GM12878 (cell line): ENCODE results near the gene FANCD2OS. TPM values are rescaled to one million over a fixed set of nuclear protein-coding genes. Genes with fewer than 3 reads are reported as not detected.

Source experiments
- ATAC-seq: fragments of 200-7000 bp; cut with Tn5 transposase; 3 replicates; pipeline ENCODE4 v1.9.1; 2020; ENCODE audit warnings: mild to moderate bottlenecking, moderate library complexity
- BruUV-seq: library from RNA; stranded (reverse); fragments of 400-500 nt; replicated peaks from 2 replicates; lab custom pipeline; 2021; lab: Mats Ljungman, UMichigan
- CTCF ChIA-PET: fragments of 300-600 bp; sonication (Branson Sonifier 250); formaldehyde crosslinking; extraction: SDS; loops from one replicate; lab custom pipeline; 2021; ENCODE audit warnings: inconsistent platforms; lab: Yijun Ruan, JAX
- POLR2A ChIA-PET: fragments of 350-600 bp; formaldehyde crosslinking; extraction: SDS; loops from one replicate; lab custom pipeline; 2021; ENCODE audit warnings: inconsistent platforms; lab: Charles Lee
- RAD21 ChIA-PET: fragments of 300-600 bp; sonication (Branson Sonifier 250); formaldehyde crosslinking; loops from one replicate; lab custom pipeline; 2023; ENCODE audit warnings: antibody characterized with exemption; ENCODE audit not compliant: unreplicated experiment; lab: Charles Lee
- SMC1A ChIA-PET: fragments of 300-600 bp; sonication (Branson Sonifier 250); formaldehyde crosslinking; loops from one replicate; lab custom pipeline; 2023; ENCODE audit not compliant: unreplicated experiment, uncharacterized antibody; lab: Charles Lee
- DNase-seq: peaks from one replicate; pipeline ENCODE4 v3.0.0-alpha.2; 2011; ENCODE audit warnings: low read depth, low spot score
- FAIRE-seq: peaks from 3 replicates; lab custom pipeline; 2011; peaks lifted over from hg19 to GRCh38; lab: Jason Lieb, UNC
- H2AFZ ChIP-seq: 2 replicates; pipeline ENCODE4 v1.6.0; 2011; ENCODE audit warnings: low read depth, low read length, control low read depth; ENCODE audit not compliant: control insufficient read depth
- H3K27ac ChIP-seq: 2 replicates; pipeline ENCODE4 v1.5.1; 2011; ENCODE audit warnings: control low read depth; ENCODE audit not compliant: control insufficient read depth, insufficient read depth
- H3K27me3 ChIP-seq, 2 experiments: replicated peaks in 1 of 2; 2 replicates each; pipeline versions ENCODE4 v1.6.0 to v1.6.1; 2011; ENCODE audit warnings: low read length in 1 of 2; ENCODE audit not compliant: control insufficient read depth in 2 of 2, insufficient read depth in 2 of 2
- H3K36me3 ChIP-seq, 2 experiments: 2 replicates each; pipeline ENCODE4 v1.5.1; 2011; ENCODE audit warnings: low read length in 1 of 2; ENCODE audit not compliant: control insufficient read depth in 2 of 2, insufficient read depth in 2 of 2
- H3K4me1 ChIP-seq: 2 replicates; pipeline ENCODE4 v1.6.1; 2011; ENCODE audit warnings: mild to moderate bottlenecking, low read length, moderate library complexity, mixed read lengths; ENCODE audit not compliant: control insufficient read depth, insufficient read depth
- H3K4me2 ChIP-seq: 2 replicates; pipeline ENCODE4 v1.6.0; 2011; ENCODE audit warnings: control low read depth; ENCODE audit not compliant: control insufficient read depth, insufficient read depth
- H3K4me3 ChIP-seq: fragments of 200-600 bp; sonication (generic); 2 replicates; pipeline ENCODE4 v1.5.1; 2016
- H3K79me2 ChIP-seq: 2 replicates; pipeline ENCODE4 v1.6.0; 2011; ENCODE audit warnings: low read length; ENCODE audit not compliant: control insufficient read depth, insufficient read depth
- H3K9ac ChIP-seq: 2 replicates; pipeline ENCODE4 v1.8.0; 2011; ENCODE audit warnings: low read length, control low read depth, mixed read lengths; ENCODE audit not compliant: control insufficient read depth, insufficient read depth
- H3K9me3 ChIP-seq: replicated peaks from 3 replicates; pipeline ENCODE4 v1.5.1; 2011; ENCODE audit warnings: mild to moderate bottlenecking, low read length; ENCODE audit not compliant: control insufficient read depth, insufficient read depth
- H4K20me1 ChIP-seq: 2 replicates; pipeline ENCODE4 v1.6.0; 2011; ENCODE audit not compliant: control insufficient read depth, insufficient read depth
- CHD2 ChIP-seq: IDR thresholded peaks from 2 replicates; pipeline ENCODE4 v1.6.1; 2011; ENCODE audit warnings: low read depth, low read length, improper control_type of control experiment, borderline replicate concordance
- FOXM1 ChIP-seq: IDR thresholded peaks from 2 replicates; pipeline ENCODE4 v1.6.1; 2012; ENCODE audit warnings: low read depth, mild to moderate bottlenecking, inconsistent platforms, low read length, moderate library complexity
- IKZF1 ChIP-seq: fragments of 450-650 bp; conservative IDR thresholded peaks from 2 replicates; pipeline ENCODE4 v1.6.1; 2017; ENCODE audit warnings: antibody characterized with exemption, mild to moderate bottlenecking
- KDM1A ChIP-seq: fragments of 200-600 bp; sonication (generic); IDR thresholded peaks from 2 replicates; pipeline ENCODE4 v1.6.1; 2016; ENCODE audit warnings: borderline replicate concordance
- POLR2AphosphoS5 ChIP-seq: IDR thresholded peaks from 2 replicates; pipeline ENCODE4 v1.6.1; 2011; ENCODE audit warnings: mild to moderate bottlenecking, low read length, inconsistent platforms
- SRF ChIP-seq, 2 experiments: IDR thresholded peaks; 2 replicates each; pipeline ENCODE4 v1.6.1; 2011; ENCODE audit warnings: low read depth in 2 of 2, low read length in 2 of 2, mild to moderate bottlenecking in 1 of 2, moderate library complexity in 1 of 2
- SUZ12 ChIP-seq: fragments of 200-600 bp; sonication (generic); IDR thresholded peaks from one replicate; pipeline ENCODE4 v1.6.1; 2018; ENCODE audit warnings: antibody characterized with exemption, mild to moderate bottlenecking; ENCODE audit not compliant: unreplicated experiment
- ZNF217 ChIP-seq: fragments of 450-650 bp; IDR thresholded peaks from 2 replicates; pipeline ENCODE4 v1.6.1; 2017; ENCODE audit warnings: antibody characterized with exemption, mild to moderate bottlenecking
- WGBS: methylation state at CpG from one replicate; pipeline ENCODE4 v1.1.6; 2016; ENCODE audit warnings: low lambda C conversion rate; ENCODE audit not compliant: insufficient replicate concordance, insufficient coverage; ENCODE audit errors: missing lambda C conversion rate; 5-methylcytosine and 5-hydroxymethylcytosine counted together
- in situ Hi-C: fragments of 300-500 bp; cut with MboI; formaldehyde crosslinking; loops from 9 replicates; pipeline ENCODE4 v1.14.3; 2018; ENCODE audit warnings: mixed read lengths
- intact Hi-C: fragments of 100-400 bp; cut with micrococcal nuclease; formaldehyde crosslinking; loops from one replicate; pipeline ENCODE4 v1.14.2; 2022; ENCODE audit not compliant: unreplicated experiment
- polyA plus RNA-seq, 11 experiments: library from polyadenylated mRNA; depleted of rRNA in 4 of 11; unstranded in 6 of 11; stranded (reverse) in 5 of 11; fragments of >200 nt; fragmentation: Nextera tagmentation in 4 of 11; fragmentation: Illumina TruSeq in 1 of 11; extraction: Ambion mirVana in 4 of 11; extraction: Trizol in 1 of 11; gene quantifications; 1 replicate in 1 of 11; 2 replicates in 10 of 11; pipeline versions ENCODE4 v1.2.1 to v1.2.3, GENCODE V29; 2011 to 2016; ENCODE audit warnings: inconsistent platforms in 2 of 11, missing spikeins in 2 of 11, low read depth in 1 of 11
- total RNA-seq, 4 experiments: library from RNA; depleted of rRNA in 3 of 4; stranded (reverse); fragments of >200 nt in 3 of 4; fragmentation: Illumina TruSeq in 1 of 4; extraction: Trizol in 1 of 4; gene quantifications; 2 replicates each; pipeline versions ENCODE4 v1.2.1 to v1.2.3, GENCODE V29; 2013 to 2021
- TF ChIP-seq, protein P1 (sequence below): IDR thresholded peaks from 2 replicates; pipeline ENCODE4 v1.6.1; 2011; ENCODE audit warnings: low read depth, low read length, improper control_type of control experiment, borderline replicate concordance
- TF ChIP-seq, protein P2 (sequence below): fragments of 450-650 bp; IDR thresholded peaks from 2 replicates; pipeline ENCODE4 v1.6.1; 2016; ENCODE audit warnings: mild to moderate bottlenecking
- TF ChIP-seq, protein P3 (sequence below): IDR thresholded peaks from 2 replicates; pipeline ENCODE4 v1.6.1; 2012; ENCODE audit warnings: low read depth, low read length, improper control_type of control experiment
- TF ChIP-seq, protein P4 (sequence below): fragments of 450-650 bp; formaldehyde crosslinking; IDR thresholded peaks from 2 replicates; pipeline ENCODE4 v1.4.0; 2022; ENCODE audit warnings: mild to moderate bottlenecking, moderate library complexity

Gene FANCD2OS
- total and polyA plus RNA-seq, 10 of the 15 experiments (the other 5 are each of a cell fraction or from before 2014, with no cell fraction given): 0.38 to 0.42 TPM; not detected in 8

DNA sequence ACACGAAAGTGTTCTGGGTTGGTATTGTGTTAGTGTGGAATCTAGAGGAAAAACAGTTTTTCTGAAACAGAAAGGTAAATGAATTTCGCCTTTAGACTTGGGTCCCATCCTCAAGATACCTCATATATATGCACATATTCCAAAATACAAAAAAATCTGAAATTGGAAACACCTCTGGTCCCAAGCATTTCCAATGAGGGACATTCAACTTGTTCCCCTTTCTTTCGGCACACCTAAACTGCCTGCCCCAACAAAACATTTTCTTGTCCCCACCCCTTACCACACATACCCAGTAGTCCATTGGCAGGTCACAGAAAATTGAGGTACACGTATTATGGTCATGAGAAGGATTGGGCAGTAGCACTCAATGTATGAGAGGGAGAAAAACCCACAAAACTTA is 47.6 kb upstream of the FANCD2OS start:
- no peak for ATAC-seq
- DNase-seq: no peak
- ChIA-PET CTCF (no interaction called here), RAD21 (interaction anchor here (0.6 kb wide), 1 partner anchor 266 kb away, joined by 4 read pairs; no protein-coding TSS in a partner anchor), POLR2A (interaction anchor here (0.6 kb wide), 1 partner anchor 16 kb away, joined by 3 read pairs; no protein-coding TSS in a partner anchor), SMC1A (no interaction called here)
- in situ Hi-C loops: no loop called here
- Histone ChIP-seq H3K4me3 (no peak overlapping the region), H3K4me1 (no peaks in the 10 kb centered on the region), H3K79me2 (no peaks in the 10 kb centered on the region), H2AFZ (no peak overlapping the region), H3K36me3 (peaks cover 0 to 8% of the 10 kb centered on the region in 2 experiments; a peak in 3 of 4 replicates), H3K4me2 (no peak overlapping the region), H4K20me1 (no peaks in the 10 kb centered on the region), H3K9ac (no peak overlapping the region), H3K27me3 (no peaks in the 10 kb centered on the region), H3K9me3 (no peaks in the 10 kb centered on the region; the same call in 2 of the 3 replicates), H3K27ac (no peak overlapping the region)
- FAIRE-seq: no peak
- intact Hi-C loops: no loop called here
- 96% methylated on average over 4 of the region's 4 CpGs for WGBS
- no TSS peak for BruUV-seq
- TF ChIP-seq ZNF217: no peak
- no peak for TF ChIP-seq FOXM1
- TF ChIP-seq SUZ12: no peak
- TF ChIP-seq, protein P1, sequence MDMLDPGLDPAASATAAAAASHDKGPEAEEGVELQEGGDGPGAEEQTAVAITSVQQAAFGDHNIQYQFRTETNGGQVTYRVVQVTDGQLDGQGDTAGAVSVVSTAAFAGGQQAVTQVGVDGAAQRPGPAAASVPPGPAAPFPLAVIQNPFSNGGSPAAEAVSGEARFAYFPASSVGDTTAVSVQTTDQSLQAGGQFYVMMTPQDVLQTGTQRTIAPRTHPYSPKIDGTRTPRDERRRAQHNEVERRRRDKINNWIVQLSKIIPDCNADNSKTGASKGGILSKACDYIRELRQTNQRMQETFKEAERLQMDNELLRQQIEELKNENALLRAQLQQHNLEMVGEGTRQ: no peak
- no peak for TF ChIP-seq IKZF1
- TF ChIP-seq KDM1A: no peak
- TF ChIP-seq POLR2AphosphoS5: no peak

DNA sequence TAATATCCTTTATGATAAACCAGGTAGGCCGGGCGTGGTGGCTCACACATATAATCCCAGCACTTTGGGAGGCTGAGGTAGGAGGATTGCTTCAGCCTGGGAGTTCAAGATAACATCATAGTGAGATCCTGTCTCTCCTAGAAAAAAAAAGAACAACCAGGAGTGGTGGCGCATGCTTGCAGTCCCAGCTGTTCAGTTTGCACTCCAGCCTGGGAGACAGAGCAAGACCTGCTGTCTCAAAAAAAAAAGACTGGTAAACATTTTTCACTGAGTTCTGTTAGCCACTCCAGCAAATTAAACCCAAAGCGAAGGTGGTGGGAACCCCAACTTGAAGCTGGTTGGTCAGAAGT is 47.0 kb upstream of the FANCD2OS start:
- intact Hi-C loops (no loop called here), in situ Hi-C loops (no loop called here)
- Histone ChIP-seq H3K4me1 (no peaks in the 10 kb centered on the region), H3K4me3 (no peak overlapping the region), H4K20me1 (no peaks in the 10 kb centered on the region), H3K4me2 (no peak overlapping the region), H3K9ac (no peak overlapping the region), H3K27ac (no peak overlapping the region), H3K27me3 (no peaks in the 10 kb centered on the region), H3K36me3 (peaks cover 2 to 13% of the 10 kb centered on the region in 2 experiments), H3K79me2 (no peaks in the 10 kb centered on the region), H2AFZ (no peak overlapping the region), H3K9me3 (no peaks in the 10 kb centered on the region; the same call in 2 of the 3 replicates)
- 100% methylated on average over 4 of the region's 4 CpGs for WGBS
- ChIA-PET CTCF (no interaction called here), POLR2A (interaction anchor here (0.6 kb wide), 1 partner anchor 96 kb away, joined by 3 read pairs; no protein-coding TSS in a partner anchor), RAD21 (no interaction called here), SMC1A (no interaction called here)
- FAIRE-seq (no peak), DNase-seq (no peak), ATAC-seq (no peak)
- BruUV-seq: no TSS peak
- TF ChIP-seq POLR2AphosphoS5 (no peak), SRF (IDR thresholded peaks at IDR 0.05; ENCODE audit: low read depth in 2 of 2, low read length in 2 of 2) (no peak), CHD2 (no peak)
- TF ChIP-seq, protein P2, sequence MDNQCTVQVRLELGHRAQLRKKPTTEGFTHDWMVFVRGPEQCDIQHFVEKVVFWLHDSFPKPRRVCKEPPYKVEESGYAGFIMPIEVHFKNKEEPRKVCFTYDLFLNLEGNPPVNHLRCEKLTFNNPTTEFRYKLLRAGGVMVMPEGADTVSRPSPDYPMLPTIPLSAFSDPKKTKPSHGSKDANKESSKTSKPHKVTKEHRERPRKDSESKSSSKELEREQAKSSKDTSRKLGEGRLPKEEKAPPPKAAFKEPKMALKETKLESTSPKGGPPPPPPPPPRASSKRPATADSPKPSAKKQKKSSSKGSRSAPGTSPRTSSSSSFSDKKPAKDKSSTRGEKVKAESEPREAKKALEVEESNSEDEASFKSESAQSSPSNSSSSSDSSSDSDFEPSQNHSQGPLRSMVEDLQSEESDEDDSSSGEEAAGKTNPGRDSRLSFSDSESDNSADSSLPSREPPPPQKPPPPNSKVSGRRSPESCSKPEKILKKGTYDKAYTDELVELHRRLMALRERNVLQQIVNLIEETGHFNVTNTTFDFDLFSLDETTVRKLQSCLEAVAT: no peak
- TF ChIP-seq, protein P3, sequence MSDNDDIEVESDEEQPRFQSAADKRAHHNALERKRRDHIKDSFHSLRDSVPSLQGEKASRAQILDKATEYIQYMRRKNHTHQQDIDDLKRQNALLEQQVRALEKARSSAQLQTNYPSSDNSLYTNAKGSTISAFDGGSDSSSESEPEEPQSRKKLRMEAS: no peak
- TF ChIP-seq, protein P4, sequence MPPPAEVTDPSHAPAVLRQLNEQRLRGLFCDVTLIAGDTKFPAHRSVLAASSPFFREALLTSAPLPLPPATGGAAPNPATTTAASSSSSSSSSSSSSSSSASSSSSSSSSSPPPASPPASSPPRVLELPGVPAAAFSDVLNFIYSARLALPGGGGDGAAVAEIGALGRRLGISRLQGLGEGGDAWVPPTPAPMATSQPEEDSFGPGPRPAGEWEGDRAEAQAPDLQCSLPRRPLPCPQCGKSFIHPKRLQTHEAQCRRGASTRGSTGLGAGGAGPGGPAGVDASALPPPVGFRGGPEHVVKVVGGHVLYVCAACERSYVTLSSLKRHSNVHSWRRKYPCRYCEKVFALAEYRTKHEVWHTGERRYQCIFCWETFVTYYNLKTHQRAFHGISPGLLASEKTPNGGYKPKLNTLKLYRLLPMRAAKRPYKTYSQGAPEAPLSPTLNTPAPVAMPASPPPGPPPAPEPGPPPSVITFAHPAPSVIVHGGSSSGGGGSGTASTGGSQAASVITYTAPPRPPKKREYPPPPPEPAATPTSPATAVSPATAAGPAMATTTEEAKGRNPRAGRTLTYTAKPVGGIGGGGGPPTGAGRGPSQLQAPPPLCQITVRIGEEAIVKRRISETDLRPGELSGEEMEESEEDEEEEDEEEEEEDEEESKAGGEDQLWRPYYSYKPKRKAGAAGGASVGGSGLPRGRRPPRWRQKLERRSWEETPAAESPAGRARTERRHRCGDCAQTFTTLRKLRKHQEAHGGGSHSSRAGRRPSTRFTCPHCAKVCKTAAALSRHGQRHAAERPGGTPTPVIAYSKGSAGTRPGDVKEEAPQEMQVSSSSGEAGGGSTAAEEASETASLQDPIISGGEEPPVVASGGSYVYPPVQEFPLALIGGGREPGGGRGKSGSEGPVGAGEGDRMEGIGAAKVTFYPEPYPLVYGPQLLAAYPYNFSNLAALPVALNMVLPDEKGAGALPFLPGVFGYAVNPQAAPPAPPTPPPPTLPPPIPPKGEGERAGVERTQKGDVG (CRISPR knock-in tag): no peak
